Effector CD8-positive, alpha-beta T cell (primary cell): ENCODE measurements around the gene MLF2.
"Not testable (repeated sequence)": the region's sequence is repeated elsewhere in the genome, so short reads cannot be mapped to it uniquely, and the experiment has no call there.

Experiments used
- DNase-seq: peaks from one replicate; lab custom pipeline; 2025; lab: John Stamatoyannopoulos, UW

The MLF2 gene

DNA sequence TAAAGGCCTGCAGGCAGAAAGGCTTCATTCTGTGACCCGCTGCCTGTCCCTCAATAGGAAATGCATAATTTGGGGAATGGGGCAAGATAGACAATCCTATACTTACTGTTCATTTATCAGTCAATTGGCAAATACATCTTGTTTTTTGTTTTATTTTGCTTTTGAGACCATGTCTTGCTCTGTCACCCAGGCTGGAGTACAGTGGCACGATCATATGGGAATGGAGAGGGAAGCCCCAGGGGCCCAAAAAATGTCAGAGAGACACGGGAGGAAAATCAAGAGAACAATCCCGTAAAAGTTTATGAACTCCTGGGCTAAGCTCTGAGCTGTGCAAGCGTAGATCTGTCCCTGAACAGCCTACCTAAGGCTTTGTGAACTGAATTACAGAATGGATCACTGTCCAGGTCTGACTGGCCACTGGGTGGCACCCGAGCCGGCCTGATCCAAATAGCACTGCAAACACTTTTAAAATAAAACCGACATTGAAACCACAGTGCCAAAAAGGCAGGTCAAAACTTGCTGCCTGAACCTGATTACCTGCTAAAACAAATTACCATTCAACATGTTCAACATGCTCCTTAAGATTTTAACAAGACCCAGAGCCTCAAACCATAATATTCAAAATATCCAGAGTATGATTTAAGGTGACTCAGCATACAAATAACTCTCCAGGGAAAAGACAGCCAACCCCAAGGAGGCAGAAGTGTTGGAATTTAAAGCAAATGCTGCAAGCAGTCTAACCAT, 17.3 kb downstream of the MLF2 start:
- DNase-seq = no peak

DNA sequence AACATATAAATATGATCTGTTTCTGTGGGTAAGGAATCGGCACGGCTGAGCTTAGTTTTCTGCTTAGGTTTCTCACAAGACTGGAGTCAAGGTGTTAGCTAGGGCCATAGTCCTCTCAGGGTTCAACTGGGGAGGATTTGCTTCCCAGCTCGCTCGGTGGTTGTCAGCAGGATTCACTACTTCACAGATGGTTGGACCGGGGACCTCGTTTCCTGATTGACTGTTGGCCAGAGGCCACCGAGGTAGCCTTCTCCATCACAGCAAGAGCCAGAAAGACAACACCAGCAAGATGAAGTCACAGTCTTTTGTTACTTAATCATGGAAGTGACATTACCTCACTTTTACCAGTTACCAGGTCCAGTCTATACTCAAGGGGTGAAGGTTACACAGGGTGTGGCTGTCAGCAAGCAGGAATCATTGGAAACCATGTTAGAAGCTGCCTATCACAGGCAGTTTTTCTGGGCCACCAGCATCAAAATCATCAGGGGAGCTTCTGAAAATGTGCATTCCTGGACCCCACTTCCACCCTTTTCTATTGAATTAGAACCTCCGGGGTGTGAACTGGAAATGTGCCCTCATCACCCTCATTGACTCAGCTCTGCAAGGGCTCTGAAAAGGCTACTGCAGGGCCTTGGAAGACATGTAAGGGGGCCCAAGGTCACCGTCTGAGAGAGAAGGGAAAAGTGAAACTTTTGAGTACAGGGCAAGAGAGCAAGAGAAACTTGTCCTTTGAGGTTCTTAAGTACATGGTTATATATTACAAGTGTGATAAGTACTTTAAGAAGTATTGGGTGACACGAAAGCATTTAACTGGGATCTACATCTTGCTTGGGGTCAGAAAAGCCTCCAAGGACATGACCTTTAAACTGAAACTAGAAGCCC, 18.2 kb downstream of the MLF2 start:
- no peak for DNase-seq

DNA sequence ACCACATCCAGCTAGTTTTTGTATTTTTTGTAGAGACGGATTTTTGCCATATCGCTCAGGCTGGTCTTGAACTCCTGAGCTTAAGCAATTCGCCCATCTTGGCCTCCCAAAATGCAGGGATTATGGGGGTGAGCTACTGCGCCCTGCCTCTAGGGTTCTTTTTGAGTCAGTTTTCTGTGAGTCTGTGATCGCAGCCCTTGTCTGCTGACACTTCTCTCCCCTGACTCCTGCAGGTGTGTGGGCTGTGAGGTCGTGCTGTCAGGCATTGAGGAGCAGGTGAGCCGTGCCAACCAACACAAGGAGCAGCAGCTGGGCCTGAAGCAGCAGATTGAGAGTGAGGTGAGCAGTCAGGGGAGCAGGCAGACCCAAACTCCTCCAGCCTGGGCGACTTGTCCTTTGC, 22.8 kb downstream of the MLF2 start:
- no peak for DNase-seq

DNA sequence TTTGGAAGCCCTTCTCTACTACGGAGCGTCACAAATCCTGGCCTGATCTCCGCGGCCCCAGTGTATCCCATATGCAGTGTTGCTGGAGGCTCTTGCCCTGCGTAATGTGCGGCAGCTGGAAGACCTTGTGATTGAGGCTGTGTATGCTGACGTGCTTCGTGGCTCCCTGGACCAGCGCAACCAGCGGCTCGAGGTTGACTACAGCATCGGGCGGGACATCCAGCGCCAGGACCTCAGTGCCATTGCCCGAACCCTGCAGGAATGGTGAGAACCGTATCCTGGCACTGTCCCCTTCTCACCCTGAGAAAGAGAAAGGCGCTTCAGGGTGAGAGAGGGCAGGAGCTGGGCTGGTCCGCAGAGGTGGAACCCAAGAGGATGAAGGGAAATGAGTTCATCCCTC, 23.8 kb downstream of the MLF2 start:
- DNase-seq = no peak

DNA sequence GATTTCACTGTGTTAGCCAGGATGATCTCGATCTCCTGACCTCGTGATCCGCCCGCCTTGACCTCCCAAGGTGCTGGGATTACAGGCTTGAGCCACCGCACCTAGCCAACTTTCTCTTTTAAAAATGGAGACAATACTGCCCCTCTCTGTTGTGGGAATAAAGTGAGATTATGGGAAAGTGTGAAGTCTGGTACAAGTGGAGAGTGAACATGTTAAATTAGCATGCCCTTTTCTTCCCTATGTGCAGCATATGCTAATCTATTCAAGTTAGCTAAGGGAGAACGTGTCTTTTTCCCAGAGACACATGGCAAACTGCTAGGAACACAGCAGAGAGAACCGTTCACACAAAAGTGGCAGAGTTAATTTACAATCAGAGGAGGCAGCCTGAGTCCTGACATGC, 27.6 kb downstream of the MLF2 start:
- no peak for DNase-seq

DNA sequence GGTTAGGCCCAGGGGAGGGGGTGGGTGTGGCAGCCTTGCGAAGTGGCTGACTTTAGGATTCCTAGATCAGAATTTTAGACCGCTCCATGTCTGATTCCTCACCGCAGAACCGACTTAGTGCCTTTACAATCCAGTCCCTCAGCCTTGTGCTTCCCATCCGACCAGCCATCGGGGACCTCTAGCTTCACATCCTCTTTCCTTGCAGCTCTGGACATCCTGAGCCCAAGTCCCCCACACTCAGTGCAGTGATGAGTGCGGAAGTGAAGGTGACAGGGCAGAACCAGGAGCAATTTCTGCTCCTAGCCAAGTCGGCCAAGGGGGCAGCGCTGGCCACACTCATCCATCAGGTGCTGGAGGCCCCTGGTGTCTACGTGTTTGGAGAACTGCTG, 28.5 kb downstream of the MLF2 start:
- DNase-seq = no peak

DNA sequence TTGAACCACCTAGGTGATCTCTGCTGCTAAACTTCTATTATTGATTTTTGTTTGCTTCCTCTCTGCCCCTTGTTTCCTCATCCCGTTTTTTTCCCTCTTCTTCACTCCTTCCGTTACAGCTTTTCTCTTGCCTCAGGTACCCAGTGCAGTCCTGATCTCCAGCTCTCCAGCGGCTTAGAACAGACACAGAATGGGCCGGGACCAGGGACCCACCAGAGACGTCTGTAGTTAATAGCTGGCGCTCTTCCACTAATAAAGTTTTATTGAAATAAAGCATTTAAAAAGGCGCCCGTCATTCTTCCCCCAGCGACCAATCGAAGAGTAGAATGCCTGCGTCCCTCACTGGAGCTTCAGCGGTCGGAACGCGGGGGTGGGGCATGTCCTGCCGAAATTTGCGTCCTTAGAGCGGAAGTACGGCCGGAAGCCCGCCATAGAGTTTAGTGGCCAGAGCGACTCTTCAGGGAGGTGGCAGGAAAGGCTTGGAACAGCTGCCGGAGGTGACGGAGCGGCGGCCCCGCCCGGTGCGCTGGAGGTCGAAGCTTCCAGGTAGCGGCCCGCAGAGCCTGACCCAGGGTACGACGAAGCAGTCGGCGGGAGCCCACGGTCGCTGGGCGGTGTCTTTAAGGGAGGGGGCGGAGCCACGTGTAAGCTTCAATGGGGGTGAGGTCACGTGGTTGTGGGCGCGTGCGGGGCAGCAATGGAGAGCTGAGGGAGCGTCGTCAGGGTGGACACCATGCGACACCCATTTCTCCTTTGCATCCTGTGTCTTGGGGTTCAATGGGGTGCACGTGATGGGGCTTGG, 29.1 kb downstream of the MLF2 start, which contains the start of gene COPS7A:
Gene COPS7A, plus strand, starts transcription at position 440 of the 802 bp plus-strand sequence. CDS start 611 bp downstream, outside the sequence.
- DNase-seq = peak; percentile 81

DNA sequence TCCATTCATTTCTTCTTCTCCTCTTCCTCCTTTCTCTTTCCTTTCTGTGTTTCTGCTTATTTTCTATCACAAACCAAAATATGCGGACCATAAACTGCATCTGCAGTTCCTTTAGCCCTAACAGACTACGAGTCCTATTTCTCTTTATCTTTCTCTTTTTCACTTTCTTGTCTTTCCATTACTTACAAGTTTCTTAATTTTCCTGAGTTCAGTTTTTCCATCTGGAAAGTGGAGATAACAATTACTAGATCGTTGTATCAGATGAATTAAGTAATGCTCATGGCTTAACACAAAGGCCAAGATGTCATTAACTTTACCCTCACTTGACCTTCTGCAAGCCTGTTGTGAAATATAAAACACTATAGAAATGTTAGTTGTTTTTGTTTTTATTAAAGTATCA, 30.1 kb downstream of the MLF2 start:
- DNase-seq = no peak

DNA sequence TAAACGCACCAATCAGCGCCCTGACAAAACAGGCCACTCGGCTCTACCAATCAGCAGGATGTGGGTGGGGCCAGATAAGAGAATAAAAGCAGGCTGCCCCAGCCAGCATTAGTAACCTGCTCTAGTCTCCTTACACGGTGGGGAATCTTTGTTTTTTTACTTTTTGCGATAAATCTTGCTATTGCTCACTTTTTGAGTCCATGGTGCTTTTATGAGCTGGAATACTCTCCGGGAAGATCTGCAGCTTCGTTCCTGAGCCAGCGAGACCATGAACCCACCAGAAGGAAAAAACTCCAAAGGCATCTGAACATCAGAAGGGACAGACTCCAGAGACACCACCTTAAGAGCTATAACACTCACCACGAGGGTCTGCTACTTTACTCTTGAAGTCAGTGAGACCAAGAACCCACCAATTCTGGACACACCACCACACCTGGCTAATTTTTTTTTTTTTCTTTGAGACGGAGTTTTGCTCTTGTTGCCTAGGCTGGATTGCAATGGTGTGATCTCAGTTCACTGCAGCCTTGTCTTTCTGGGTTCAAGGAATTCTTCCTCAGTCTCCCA, 36.0 kb downstream of the MLF2 start:
- no peak for DNase-seq

DNA sequence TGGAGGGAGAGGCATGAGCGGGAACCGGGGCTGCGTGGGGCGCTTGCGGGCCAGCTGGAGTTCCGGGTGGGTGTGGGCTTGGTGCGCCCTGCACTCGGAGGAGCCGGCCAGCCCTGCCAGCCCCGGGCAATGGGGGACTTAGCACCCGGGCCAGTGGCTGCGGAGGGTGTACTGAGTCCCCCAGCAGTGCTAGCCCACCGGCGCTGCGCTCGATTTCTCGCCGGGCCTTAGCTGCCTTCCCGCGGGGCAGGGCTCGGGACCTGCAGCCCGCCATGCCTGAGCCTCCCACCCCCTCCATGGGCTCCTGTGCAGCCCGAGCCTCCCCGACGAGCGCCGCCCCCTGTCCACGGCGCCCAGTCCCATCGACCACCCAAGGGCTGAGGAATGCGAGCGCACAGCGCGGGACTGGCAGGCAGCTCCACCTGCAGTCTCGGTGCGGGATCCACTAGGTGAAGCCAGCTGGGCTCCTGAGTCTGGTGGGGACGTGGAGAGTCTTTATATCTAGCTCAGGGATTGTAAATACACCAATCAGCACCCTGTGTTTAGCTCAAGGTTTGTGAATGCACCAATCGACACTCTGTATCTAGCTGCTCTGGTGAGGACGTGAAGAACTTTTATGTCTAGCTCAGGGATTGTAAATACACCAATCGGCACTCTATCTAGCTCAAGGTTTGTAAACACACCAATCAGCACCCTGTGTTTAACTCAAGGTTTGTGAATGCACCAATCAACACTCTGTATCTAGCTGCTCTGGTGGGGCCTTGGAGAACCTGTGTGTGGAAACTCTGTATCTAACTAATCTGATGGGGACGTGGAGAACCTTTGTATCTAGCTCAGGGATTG, 36.7 kb downstream of the MLF2 start:
- DNase-seq = not testable (repeated sequence)

DNA sequence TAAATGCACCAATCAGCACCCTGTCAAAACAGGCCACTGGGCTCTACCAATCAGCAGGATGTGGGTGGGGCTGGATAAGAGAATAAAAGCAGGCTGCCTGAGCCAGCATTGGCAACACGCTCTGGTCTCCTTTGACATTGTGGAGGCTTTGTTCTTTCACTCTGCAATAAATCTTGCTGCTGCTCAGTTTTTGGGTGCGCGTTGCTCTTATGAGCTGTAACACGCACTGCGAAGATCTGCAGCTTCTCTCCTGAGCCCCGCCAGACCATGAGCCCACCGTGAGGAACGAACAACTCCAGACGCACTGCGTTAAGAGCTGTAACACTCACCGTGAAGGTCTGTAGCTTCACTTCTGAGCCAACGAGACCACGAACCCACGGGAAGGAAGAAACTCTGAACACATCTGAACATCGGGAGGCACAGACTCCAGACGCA, 44.0 kb downstream of the MLF2 start:
- no peak for DNase-seq

DNA sequence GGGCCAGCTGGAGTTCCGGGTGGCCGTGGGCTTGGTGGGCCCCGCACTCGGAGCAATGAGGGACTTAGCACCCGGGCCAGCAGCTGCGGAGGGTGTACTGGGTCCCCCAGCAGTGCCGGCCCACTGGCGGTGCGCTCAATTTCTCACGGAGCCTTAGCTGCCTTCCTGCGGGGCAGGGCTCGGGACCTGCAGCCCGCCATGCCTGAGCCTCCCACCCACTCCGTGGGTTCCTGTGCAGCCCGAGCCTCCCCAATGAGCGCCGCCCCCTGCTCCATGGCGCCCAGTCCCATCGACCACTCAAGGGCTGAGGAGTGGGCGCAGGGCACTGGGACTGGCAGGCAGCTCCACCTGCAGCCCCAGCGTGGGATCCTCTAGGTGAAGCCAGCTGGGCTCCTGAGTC, 44.6 kb downstream of the MLF2 start:
- not testable (repeated sequence) for DNase-seq

DNA sequence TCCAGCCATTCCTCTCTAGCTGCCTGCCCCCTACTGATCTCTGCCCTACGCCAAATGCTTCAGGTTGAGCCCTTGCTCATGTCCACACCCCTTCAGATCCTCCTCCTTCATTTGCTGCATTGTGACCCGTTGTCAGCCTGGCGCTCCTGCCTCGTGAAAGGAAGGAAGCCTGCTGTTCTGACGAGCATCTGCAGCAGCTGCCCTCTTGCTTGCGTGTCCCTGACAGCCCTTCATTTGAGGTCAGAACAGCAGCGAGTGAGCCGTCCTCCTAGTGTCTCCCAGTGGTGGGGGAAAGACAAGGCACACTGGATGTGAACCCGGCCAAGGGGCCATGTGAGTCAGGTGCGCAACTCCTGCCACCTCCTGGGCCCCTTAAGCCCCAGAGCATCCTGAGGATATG, 49.3 kb downstream of the MLF2 start:
- no peak for DNase-seq

DNA sequence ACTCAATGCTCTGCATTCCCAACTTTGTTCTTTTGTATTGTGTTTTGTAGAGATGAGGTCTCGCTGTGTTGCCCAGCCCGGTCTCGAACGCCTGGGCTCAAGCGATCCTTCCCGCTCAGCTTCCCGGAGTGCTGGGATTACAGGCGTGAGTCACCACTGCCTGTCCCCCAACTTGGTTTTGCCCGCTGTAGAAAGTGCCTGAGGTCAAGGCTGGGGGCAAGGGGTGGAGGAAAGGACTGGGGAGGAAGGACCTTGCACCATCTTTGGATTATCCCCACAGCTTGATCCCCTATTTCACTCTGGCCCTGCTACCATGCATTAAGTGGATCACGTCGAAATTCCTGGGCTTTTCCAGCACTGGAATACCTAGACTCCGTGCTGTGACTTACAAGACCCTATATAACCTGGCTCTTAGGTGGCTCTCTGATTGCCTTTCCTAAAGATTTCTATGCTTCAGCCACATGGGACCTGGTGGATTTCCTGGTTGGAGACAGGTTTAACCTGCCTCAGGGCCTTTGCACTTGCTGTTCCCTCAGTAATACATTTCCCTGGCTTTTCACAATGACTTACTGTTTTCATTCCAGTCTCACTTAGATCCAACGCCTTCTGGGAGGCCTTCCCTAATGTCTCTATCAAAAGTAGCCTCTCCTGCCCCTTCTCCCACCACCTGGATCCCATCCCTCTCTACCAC, 51.7 kb downstream of the MLF2 start:
- DNase-seq = no peak

DNA sequence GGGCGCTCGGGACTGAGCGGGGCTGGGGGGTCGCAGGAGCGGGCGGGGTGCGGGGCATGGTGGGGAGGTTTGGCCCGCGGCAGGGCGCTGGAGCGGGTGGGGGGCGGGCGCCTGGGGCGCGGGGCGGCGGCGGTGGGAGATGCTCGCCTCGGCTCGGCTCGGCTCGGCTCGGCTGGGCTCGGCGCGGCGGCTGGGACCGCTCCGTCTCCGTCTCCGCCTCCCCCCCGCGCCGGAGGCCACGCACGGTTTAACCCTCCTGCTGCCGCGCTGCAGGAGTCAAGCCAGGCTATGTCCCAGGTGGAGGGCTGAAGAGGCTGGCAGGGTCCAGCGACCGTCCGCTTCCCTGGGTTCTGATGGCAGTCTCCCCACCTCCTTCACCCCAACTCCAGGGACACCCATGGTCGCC, 52.3 kb downstream of the MLF2 start, which contains the start of gene PIANP:
Gene PIANP, minus strand, starts transcription at position 170 of the 406 bp plus-strand sequence. CDS start 2,754 bp downstream, outside the sequence.
- DNase-seq = peak; percentile 21

DNA sequence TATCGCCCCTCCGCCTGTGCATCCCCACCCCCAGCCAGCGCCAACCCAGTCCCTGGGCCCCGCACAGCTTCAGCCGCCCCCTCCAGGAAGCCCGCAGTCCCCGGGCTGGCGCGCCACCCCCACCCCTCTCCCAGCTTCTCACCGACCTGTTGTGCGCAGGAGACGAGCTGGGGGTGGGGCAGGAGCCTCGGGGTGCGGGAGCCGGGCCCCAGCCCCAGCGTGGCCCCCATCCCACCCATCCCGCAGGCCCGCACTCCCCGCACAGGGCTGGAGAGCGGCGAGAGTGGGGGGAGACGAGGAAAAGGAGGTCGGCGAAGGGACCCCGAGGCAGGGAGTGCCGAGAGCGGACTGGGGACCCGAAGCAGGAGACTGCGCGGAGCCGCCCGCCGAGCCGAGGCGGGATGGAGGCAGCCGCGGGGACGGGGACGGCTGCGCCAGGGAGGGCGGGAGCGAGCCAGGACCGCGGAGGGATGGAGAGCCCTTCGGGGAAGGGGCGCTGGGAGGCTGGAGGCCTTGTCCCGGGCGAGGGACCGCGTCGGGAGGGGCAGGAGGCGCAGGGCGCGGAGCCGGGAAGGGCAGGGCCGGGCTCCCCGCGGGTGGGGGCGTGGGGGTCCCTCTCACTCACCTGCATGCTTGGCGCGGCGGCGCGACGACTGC, 52.8 kb downstream of the MLF2 start:
- no peak for DNase-seq

DNA sequence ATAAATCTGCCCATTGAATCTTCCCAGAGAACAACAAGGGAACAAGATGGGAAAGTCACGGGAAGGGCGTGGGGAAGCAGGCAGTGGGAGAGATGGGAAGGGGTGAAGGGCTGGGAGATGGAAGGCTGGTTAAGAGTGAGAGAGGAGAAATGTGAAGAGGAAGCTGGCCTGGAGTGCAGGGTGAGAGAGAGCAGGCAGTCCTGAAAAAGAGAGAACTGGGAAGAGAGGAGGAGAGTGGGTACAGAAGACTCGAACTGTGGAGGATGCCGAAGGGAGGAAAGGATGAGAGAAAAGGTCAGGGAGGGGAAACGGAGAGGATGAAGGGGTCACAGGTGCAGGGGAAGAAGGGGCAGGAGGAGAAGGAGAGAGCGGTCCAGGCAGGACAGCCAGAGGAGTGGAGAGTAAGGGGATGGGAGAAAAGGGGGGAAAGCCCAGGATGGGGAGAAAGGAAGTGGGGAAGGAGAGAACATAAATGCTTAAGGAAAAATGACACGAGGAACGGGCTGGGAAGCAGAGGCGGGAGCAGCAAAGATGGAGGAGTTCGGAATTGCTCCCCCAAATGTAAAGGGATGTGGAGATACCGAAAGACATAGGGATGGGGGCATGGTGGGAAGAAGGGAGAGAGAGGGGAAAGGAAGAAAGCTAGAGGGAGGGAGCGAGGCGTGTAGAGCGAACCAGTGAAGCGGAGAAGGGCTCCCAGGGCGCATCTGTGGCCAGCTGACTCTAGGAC, 53.5 kb downstream of the MLF2 start:
- DNase-seq = no peak

DNA sequence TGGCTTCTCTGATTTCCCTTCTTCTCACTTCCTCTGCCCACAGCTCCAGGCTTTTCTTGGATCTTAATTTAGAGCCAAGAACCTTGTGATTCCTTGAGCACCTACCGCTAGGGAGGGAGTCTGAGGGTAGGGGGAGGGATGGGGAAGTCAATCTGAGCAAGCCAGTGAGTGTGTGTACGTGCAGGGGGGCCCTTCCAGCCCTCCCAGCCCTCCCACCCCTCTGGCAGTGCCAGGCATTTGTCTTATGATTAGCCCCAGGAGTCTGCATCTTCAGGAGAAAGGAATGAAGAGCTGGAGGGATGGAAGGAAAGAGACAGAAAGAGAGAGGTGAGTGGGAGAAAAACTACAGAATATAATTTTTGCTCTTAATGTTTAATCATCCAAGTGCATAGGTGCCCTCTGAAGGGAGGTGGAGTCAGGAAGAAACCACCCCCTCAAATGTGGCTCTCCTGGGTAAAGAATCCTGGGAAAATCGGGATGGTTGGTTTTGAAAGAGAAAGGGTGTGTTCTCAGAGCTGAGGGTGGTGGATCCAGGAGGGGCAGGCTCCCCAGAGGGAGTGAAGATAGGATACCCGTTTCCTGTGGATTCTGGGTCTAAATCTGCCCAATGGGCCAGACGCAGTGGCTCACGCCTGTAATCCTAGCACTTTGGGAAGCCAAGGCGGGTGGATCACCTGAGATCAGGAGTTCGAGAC, 54.4 kb downstream of the MLF2 start:
- DNase-seq = no peak
